Measurements from ENCODE around the gene ANK2.

DNA sequence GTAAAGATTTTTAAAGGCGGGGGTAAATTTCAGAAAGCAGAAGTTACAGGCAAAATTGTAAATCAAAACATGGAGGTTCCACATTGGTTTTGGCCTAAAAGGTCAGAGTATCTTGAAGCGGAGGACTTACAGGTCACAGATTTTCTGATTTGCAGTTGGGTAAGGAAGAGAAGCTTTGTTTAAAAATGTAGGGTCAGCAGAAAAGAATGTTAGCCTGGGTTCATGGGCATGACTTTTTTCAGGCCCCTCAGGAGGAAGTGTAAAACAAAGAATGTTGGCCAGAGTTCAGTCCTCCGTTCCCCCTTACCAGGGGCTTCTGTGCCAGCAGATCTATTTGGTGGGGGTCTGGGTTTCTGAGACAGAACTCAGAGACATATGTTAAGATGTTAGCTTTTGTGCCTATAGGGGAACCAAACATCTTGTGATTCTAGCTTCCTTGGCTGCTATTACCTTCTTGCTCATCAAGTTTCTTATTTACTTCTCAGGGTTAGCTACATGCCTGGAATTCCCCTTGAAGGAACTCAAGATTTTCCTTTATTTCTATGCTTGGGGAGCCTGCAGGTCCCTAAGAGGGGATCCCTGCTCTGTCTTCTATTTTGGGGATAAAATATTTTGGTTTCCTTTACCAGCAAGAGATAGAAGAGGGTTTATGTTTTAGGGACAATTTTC, 160.3 kb downstream of the ANK2 start:
- TF ChIP-seq, protein P1, sequence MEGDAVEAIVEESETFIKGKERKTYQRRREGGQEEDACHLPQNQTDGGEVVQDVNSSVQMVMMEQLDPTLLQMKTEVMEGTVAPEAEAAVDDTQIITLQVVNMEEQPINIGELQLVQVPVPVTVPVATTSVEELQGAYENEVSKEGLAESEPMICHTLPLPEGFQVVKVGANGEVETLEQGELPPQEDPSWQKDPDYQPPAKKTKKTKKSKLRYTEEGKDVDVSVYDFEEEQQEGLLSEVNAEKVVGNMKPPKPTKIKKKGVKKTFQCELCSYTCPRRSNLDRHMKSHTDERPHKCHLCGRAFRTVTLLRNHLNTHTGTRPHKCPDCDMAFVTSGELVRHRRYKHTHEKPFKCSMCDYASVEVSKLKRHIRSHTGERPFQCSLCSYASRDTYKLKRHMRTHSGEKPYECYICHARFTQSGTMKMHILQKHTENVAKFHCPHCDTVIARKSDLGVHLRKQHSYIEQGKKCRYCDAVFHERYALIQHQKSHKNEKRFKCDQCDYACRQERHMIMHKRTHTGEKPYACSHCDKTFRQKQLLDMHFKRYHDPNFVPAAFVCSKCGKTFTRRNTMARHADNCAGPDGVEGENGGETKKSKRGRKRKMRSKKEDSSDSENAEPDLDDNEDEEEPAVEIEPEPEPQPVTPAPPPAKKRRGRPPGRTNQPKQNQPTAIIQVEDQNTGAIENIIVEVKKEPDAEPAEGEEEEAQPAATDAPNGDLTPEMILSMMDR (IDR thresholded peaks at IDR 0.05): no peak
- TF ChIP-seq POLR2A (IDR thresholded peaks at IDR 0.05): no peak
